HCT116 (cell line): Measurements from ENCODE around the gene VEZF1. TPM values are rescaled to one million over a fixed set of nuclear protein-coding genes. Genes with fewer than 3 reads are reported as not detected.

Source experiments
- ATAC-seq: fragments of 200-7000 bp; cut with Tn5 transposase; 2 replicates; pipeline ENCODE4 v1.9.1; 2020; ENCODE audit warnings: mild to moderate bottlenecking, moderate library complexity
- BruUV-seq: library from RNA; stranded (reverse); fragments of 400-500 nt; replicated peaks from 2 replicates; lab custom pipeline; 2021; lab: Mats Ljungman, UMichigan
- CTCF ChIA-PET: fragments of 300-600 bp; sonication (Branson Sonifier 250); formaldehyde crosslinking; loops from one replicate; lab custom pipeline; 2021; ENCODE audit warnings: antibody characterized with exemption; lab: Charles Lee
- POLR2A ChIA-PET: fragments of 300-600, 350-600 bp; sonication (Branson Sonifier 250); formaldehyde crosslinking; loops from one replicate; lab custom pipeline; 2021; ENCODE audit warnings: antibody characterized with exemption; lab: Charles Lee
- RAD21 ChIA-PET, 2 experiments: fragments of 300-600 bp; sonication (Branson Sonifier 250); formaldehyde crosslinking; loops; one replicate each; lab custom pipeline; 2023; ENCODE audit warnings: low total read pairs in 2 of 2; ENCODE audit not compliant: uncharacterized antibody in 2 of 2, unreplicated experiment in 2 of 2, low non-redundant PET in 1 of 2; lab: Charles Lee
- DNase-seq: peaks from one replicate; pipeline ENCODE4 v3.0.0-alpha.2; 2010; ENCODE audit warnings: low read depth, low spot score
- H2AFZ ChIP-seq: fragments of 200-600 bp; shearing (Covaris generic), sonication (generic); 2 replicates; pipeline ENCODE4 v1.6.1; 2017; ENCODE audit warnings: low read depth, mixed run types, mixed read lengths, antibody characterized with exemption, low read length; ENCODE audit not compliant: poor library complexity, severe bottlenecking
- H3K27ac ChIP-seq: 2 replicates; pipeline ENCODE4 v1.5.1; 2012; ENCODE audit warnings: low read depth, low read length
- H3K27me3 ChIP-seq: fragments of 200-600 bp; sonication (generic); 2 replicates; pipeline ENCODE4 v1.6.1; 2016; ENCODE audit warnings: mixed run types, low read length, mixed read lengths; ENCODE audit not compliant: insufficient read depth
- H3K36me3 ChIP-seq, 2 experiments: fragments of 200-500 bp in 1 of 2; fragments of 200-600 bp in 1 of 2; sonication (Bioruptor generic) in 1 of 2; sonication (generic) in 1 of 2; 2 replicates each; pipeline versions ENCODE4 v1.5.1 to v1.6.1; 2014 to 2016; ENCODE audit warnings: low read length in 2 of 2, inconsistent platforms in 1 of 2, mixed read lengths in 1 of 2, mixed run types in 1 of 2; ENCODE audit not compliant: insufficient read depth in 2 of 2, control insufficient read depth in 1 of 2
- H3K4me1 ChIP-seq, 2 experiments: fragments of 200-600 bp in 1 of 2; sonication (generic) in 1 of 2; 2 replicates each; pipeline versions ENCODE4 v1.5.1 to v1.6.1; 2012 to 2017; ENCODE audit warnings: low read length in 2 of 2, inconsistent platforms in 1 of 2, mild to moderate bottlenecking in 1 of 2, mixed read lengths in 1 of 2, mixed run types in 1 of 2, moderate library complexity in 1 of 2; ENCODE audit not compliant: insufficient read depth in 2 of 2, control insufficient read depth in 1 of 2
- H3K4me2 ChIP-seq: fragments of 200-600 bp; sonication (generic); 2 replicates; pipeline ENCODE4 v1.6.1; 2017; ENCODE audit warnings: mixed run types, low read length, mixed read lengths
- H3K4me3 ChIP-seq, 2 experiments: fragments of 200-600 bp in 1 of 2; sonication (generic) in 1 of 2; replicated peaks in 1 of 2; 2 replicates each; pipeline ENCODE4 v1.5.1; 2011 to 2016; ENCODE audit warnings: low read length in 2 of 2, control low read depth in 1 of 2, low read depth in 1 of 2, mild to moderate bottlenecking in 1 of 2, mixed read lengths in 1 of 2, mixed run types in 1 of 2
- H3K79me2 ChIP-seq: fragments of 200-600 bp; sonication (generic); 2 replicates; pipeline ENCODE4 v1.6.1; 2017; ENCODE audit warnings: mild to moderate bottlenecking, mixed run types, low read length, moderate library complexity, mixed read lengths; ENCODE audit not compliant: insufficient read depth
- H3K9ac ChIP-seq: fragments of 200-600 bp; sonication (generic); 2 replicates; pipeline ENCODE4 v1.6.1; 2016; ENCODE audit warnings: low read length, mixed read lengths
- H3K9me2 ChIP-seq: fragments of 200-600 bp; sonication (generic), shearing (Covaris generic); 2 replicates; pipeline ENCODE4 v1.6.1; 2017; ENCODE audit warnings: mixed run types, mild to moderate bottlenecking, moderate library complexity; ENCODE audit not compliant: insufficient read depth
- H3K9me3 ChIP-seq, 2 experiments: fragments of 200-500 bp in 1 of 2; fragments of 200-600 bp in 1 of 2; sonication (Bioruptor generic) in 1 of 2; sonication (generic) in 1 of 2; 2 replicates each; pipeline ENCODE4 v1.6.1; 2014 to 2017; ENCODE audit warnings: low read length in 2 of 2, mixed read lengths in 2 of 2, inconsistent platforms in 1 of 2, low read depth in 1 of 2, mild to moderate bottlenecking in 1 of 2, mixed run types in 1 of 2, moderate library complexity in 1 of 2; ENCODE audit not compliant: control insufficient read depth in 1 of 2, insufficient read depth in 1 of 2
- H4K20me1 ChIP-seq: fragments of 200-600 bp; sonication (generic), shearing (Covaris generic); 2 replicates; pipeline ENCODE4 v1.6.1; 2017; ENCODE audit warnings: mixed run types, mild to moderate bottlenecking, moderate library complexity; ENCODE audit not compliant: insufficient read depth
- FOSL1 ChIP-seq: IDR thresholded peaks from 2 replicates; pipeline ENCODE4 v1.6.1; 2012; ENCODE audit warnings: low read depth
- MAX ChIP-seq: IDR thresholded peaks from 2 replicates; pipeline ENCODE4 v1.6.1; 2012
- POLR2AphosphoS5 ChIP-seq: IDR thresholded peaks from 2 replicates; pipeline ENCODE4 v1.6.1; 2011; ENCODE audit warnings: mild to moderate bottlenecking, low read depth, low read length, moderate library complexity
- RAD21 ChIP-seq: IDR thresholded peaks from 2 replicates; pipeline ENCODE4 v1.6.1; 2012; ENCODE audit warnings: low read depth, mild to moderate bottlenecking
- SP1 ChIP-seq: IDR thresholded peaks from 2 replicates; pipeline ENCODE4 v1.6.1; 2012; ENCODE audit warnings: low read depth
- ZNF274 ChIP-seq: fragments of 200-500 bp; sonication (Bioruptor generic); IDR thresholded peaks from 2 replicates; pipeline ENCODE4 v1.6.1; 2014; ENCODE audit warnings: mild to moderate bottlenecking, low read depth, low read length, inconsistent platforms
- intact Hi-C: fragments of 100-400 bp; cut with micrococcal nuclease; formaldehyde crosslinking; loops from 2 replicates; pipeline ENCODE4 v1.10.0; 2022
- total RNA-seq: library from RNA; stranded (reverse); gene quantifications from one replicate; pipeline ENCODE4 v1.2.1, GENCODE V29; 2021; ENCODE audit not compliant: unreplicated experiment
- TF ChIP-seq, protein P1 (sequence below): IDR thresholded peaks from 2 replicates; pipeline ENCODE4 v1.6.1; 2012; ENCODE audit warnings: low read depth

Gene VEZF1
- total RNA-seq, 1 experiment from 2014 or later = 70.2 TPM

DNA sequence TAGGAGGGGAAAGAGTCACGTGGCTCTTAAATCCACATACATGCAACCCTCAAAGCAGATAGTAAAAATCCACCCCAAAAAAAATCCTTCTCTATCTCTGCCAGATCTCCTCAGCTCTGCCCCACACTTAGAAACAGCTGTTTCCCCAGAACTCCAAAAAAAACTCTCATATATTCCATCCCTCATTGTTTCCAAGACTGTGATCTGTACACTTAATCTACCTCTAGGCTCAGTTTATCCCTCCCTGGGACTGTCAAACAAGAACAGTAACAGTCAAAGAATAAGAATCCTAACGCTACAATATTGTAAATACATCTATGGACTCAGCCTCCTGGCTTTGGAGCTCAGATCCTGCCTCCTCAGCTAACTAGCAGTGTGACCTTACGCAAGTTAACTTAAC lies 44.4 kb downstream of the VEZF1 start:
- ATAC-seq (no peak), DNase-seq (no peak)
- intact Hi-C loops = no loop called here
- TF ChIP-seq, protein P1, sequence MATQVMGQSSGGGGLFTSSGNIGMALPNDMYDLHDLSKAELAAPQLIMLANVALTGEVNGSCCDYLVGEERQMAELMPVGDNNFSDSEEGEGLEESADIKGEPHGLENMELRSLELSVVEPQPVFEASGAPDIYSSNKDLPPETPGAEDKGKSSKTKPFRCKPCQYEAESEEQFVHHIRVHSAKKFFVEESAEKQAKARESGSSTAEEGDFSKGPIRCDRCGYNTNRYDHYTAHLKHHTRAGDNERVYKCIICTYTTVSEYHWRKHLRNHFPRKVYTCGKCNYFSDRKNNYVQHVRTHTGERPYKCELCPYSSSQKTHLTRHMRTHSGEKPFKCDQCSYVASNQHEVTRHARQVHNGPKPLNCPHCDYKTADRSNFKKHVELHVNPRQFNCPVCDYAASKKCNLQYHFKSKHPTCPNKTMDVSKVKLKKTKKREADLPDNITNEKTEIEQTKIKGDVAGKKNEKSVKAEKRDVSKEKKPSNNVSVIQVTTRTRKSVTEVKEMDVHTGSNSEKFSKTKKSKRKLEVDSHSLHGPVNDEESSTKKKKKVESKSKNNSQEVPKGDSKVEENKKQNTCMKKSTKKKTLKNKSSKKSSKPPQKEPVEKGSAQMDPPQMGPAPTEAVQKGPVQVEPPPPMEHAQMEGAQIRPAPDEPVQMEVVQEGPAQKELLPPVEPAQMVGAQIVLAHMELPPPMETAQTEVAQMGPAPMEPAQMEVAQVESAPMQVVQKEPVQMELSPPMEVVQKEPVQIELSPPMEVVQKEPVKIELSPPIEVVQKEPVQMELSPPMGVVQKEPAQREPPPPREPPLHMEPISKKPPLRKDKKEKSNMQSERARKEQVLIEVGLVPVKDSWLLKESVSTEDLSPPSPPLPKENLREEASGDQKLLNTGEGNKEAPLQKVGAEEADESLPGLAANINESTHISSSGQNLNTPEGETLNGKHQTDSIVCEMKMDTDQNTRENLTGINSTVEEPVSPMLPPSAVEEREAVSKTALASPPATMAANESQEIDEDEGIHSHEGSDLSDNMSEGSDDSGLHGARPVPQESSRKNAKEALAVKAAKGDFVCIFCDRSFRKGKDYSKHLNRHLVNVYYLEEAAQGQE = no peak
- no peak for TF ChIP-seq MAX
- no peak for TF ChIP-seq FOSL1
- TF ChIP-seq ZNF274 = no peak
- RAD21 ChIA-PET = no interaction called here
- Histone ChIP-seq H3K9me2 (no peaks in the 10 kb centered on the region), H3K4me2 (peak overlapping the region; percentile 71), H3K9ac (peak overlapping the region; percentile 60), H3K27ac (peak overlapping the region; percentile 71), H3K4me3 (peak overlapping the region; percentile 14 to 38; a peak in 3 of 4 replicates), H3K4me1 (peaks cover 87 to 98% of the 10 kb centered on the region in 2 experiments), H3K27me3 (no peaks in the 10 kb centered on the region), H3K79me2 (peaks cover 89% of the 10 kb centered on the region), H3K36me3 (no peaks in the 10 kb centered on the region), H3K9me3 (no peaks in the 10 kb centered on the region), H2AFZ (no peak overlapping the region), H4K20me1 (no peaks in the 10 kb centered on the region)
- POLR2A ChIA-PET = interaction anchor here (2.7 kb wide), 1 partner anchor 10 kb away, joined by 15 read pairs; no protein-coding TSS in a partner anchor
- BruUV-seq = no TSS peak
- CTCF ChIA-PET = interaction anchor here (0.9 to 1.8 kb wide), 3 partner anchors 9 to 58 kb away, joined by 3 to 5 read pairs (median 3); no protein-coding TSS in a partner anchor

DNA sequence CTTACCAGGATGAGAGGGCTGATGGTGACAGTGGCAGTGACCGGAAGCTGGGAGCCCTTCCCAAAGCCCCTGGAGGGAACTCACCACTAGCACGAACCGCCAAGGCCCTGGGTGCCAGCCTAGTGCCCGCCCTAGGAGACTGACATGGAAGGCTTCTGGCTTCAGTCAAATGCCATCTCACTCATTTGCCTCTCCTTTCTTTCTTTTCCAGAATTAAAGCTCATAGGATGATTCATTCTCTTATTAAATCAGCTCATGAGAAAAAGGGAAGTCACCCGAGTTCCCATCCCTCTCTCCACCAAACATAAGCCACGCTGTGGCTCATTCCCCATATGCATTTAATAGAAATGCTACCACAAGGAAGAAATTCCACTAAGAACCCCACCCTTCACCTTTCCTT lies 44.9 kb downstream of the VEZF1 start:
- ChIA-PET POLR2A (interaction anchor here (1.1 to 2.7 kb wide), 2 partner anchors 10 to 14 kb away, joined by 3 to 15 read pairs; no protein-coding TSS in a partner anchor), CTCF (interaction anchor here (0.9 to 1.5 kb wide), 2 partner anchors 8 to 59 kb away, joined by 3 read pairs; no protein-coding TSS in a partner anchor), RAD21 (no interaction called here)
- Histone ChIP-seq H3K4me1 (peaks cover 87 to 96% of the 10 kb centered on the region in 2 experiments), H3K9ac (peak overlapping the region; percentile 60), H3K9me2 (no peaks in the 10 kb centered on the region), H3K4me2 (peak overlapping the region; percentile 71), H3K4me3 (peak overlapping the region; percentile 14 to 38), H3K27ac (peak overlapping the region; percentile 71), H3K9me3 (no peaks in the 10 kb centered on the region), H4K20me1 (no peaks in the 10 kb centered on the region), H2AFZ (no peak overlapping the region), H3K36me3 (no peaks in the 10 kb centered on the region), H3K79me2 (peaks cover 92% of the 10 kb centered on the region), H3K27me3 (no peaks in the 10 kb centered on the region)
- intact Hi-C loops = no loop called here
- DNase-seq = no peak
- no TSS peak for BruUV-seq
- peak; percentile 40 for ATAC-seq
- TF ChIP-seq FOSL1 (no peak), RAD21 (no peak), POLR2AphosphoS5 (0 out of 2 replicates have a peak, but pooled peaks have one; percentile 16), SP1 (peak; percentile 23; the same call in 1 of the 2 replicates)
